HEK293 (cell line): Measurements from ENCODE around the gene TXN2.

Experiments
- CTCF ChIA-PET: fragments of 350-600 bp; formaldehyde crosslinking; extraction: SDS; loops from one replicate; lab custom pipeline; 2021; ENCODE audit warnings: antibody characterized with exemption; lab: Yijun Ruan, JAX
- POLR2A ChIA-PET: fragments of 300-600 bp; formaldehyde crosslinking; extraction: SDS; loops from one replicate; lab custom pipeline; 2020; ENCODE audit warnings: antibody characterized with exemption, inconsistent platforms; lab: Yijun Ruan, JAX
- H3K27ac ChIP-seq: fragments of 200-500 bp; sonication (Bioruptor generic); 2 replicates; pipeline ENCODE4 v1.5.1; 2014; ENCODE audit warnings: low read depth, low read length, control low read depth, inconsistent platforms; ENCODE audit errors: extremely low read depth
- H3K36me3 ChIP-seq, 2 experiments: fragments of 200-500 bp in 1 of 2; sonication (Bioruptor generic) in 1 of 2; 1 replicate in 1 of 2; 2 replicates in 1 of 2; pipeline ENCODE4 v1.5.1; 2014 to 2017; ENCODE audit warnings: inconsistent platforms in 2 of 2, low read length in 2 of 2; ENCODE audit not compliant: control insufficient read depth in 2 of 2, insufficient read depth in 1 of 2
- H3K4me1 ChIP-seq: fragments of 200-500 bp; sonication (Bioruptor generic); 2 replicates; pipeline ENCODE4 v1.5.1; 2014; ENCODE audit warnings: mild to moderate bottlenecking, low read length, inconsistent platforms; ENCODE audit not compliant: control insufficient read depth, insufficient read depth
- H3K4me3 ChIP-seq: 2 replicates; pipeline ENCODE4 v1.5.1; 2011; ENCODE audit warnings: low read depth, mild to moderate bottlenecking, control low read depth, low read length, moderate library complexity
- H3K9me3 ChIP-seq: fragments of 200-500 bp; sonication (Bioruptor generic); 2 replicates; pipeline ENCODE4 v1.5.1; 2014; ENCODE audit warnings: low read depth, low read length, inconsistent platforms; ENCODE audit not compliant: control insufficient read depth, insufficient read depth
- HIC1 ChIP-seq: fragments of 450-650 bp; formaldehyde crosslinking; IDR thresholded peaks from 2 replicates; pipeline ENCODE4 v1.5.1; 2016; ENCODE audit warnings: missing biosample characterization, missing genetic modification characterization
- IKZF3 ChIP-seq: fragments of 450-650 bp; IDR thresholded peaks from 2 replicates; pipeline ENCODE4 v1.5.0; 2018; ENCODE audit warnings: missing biosample characterization, mild to moderate bottlenecking, missing genetic modification characterization, moderate library complexity
- KLF1 ChIP-seq: fragments of 450-650 bp; formaldehyde crosslinking; IDR thresholded peaks from 2 replicates; pipeline ENCODE4 v1.5.1; 2016; ENCODE audit warnings: missing biosample characterization, missing genetic modification characterization
- KLF17 ChIP-seq: fragments of 450-650 bp; formaldehyde crosslinking; IDR thresholded peaks from 2 replicates; pipeline ENCODE4 v1.5.1; 2016; ENCODE audit warnings: missing biosample characterization, missing genetic modification characterization
- OSR2 ChIP-seq: fragments of 450-650 bp; formaldehyde crosslinking; IDR thresholded peaks from 2 replicates; pipeline ENCODE4 v1.5.1; 2016; ENCODE audit warnings: missing biosample characterization, missing genetic modification characterization
- PBX3 ChIP-seq: sonication (generic); formaldehyde crosslinking; IDR thresholded peaks from 2 replicates; pipeline ENCODE4 v1.8.1; 2022; ENCODE audit warnings: mild to moderate bottlenecking, moderate library complexity, missing genetic modification reagents
- RBAK ChIP-seq: fragments of 450-650 bp; formaldehyde crosslinking; IDR thresholded peaks from 2 replicates; pipeline ENCODE4 v1.5.1; 2016; ENCODE audit warnings: missing biosample characterization, missing genetic modification characterization
- REPIN1 ChIP-seq: fragments of 450-650 bp; formaldehyde crosslinking; IDR thresholded peaks from 2 replicates; pipeline ENCODE4 v1.5.1; 2017; ENCODE audit warnings: missing biosample characterization, missing genetic modification characterization, low read depth
- SCRT2 ChIP-seq: fragments of 450-650 bp; formaldehyde crosslinking; IDR thresholded peaks from 2 replicates; pipeline ENCODE4 v1.5.1; 2016; ENCODE audit warnings: missing biosample characterization, missing genetic modification characterization
- SP2 ChIP-seq: fragments of 450-650 bp; formaldehyde crosslinking; IDR thresholded peaks from 2 replicates; pipeline ENCODE4 v1.5.1; 2016; ENCODE audit warnings: missing biosample characterization, missing genetic modification characterization
- ZBTB1 ChIP-seq: fragments of 450-650 bp; formaldehyde crosslinking; IDR thresholded peaks from 2 replicates; pipeline ENCODE4 v1.5.1; 2016; ENCODE audit warnings: missing biosample characterization, missing genetic modification characterization
- ZBTB17 ChIP-seq: fragments of 450-650 bp; formaldehyde crosslinking; IDR thresholded peaks from 2 replicates; pipeline ENCODE4 v1.5.1; 2016; ENCODE audit warnings: missing biosample characterization, missing genetic modification characterization
- ZBTB6 ChIP-seq: fragments of 450-650 bp; formaldehyde crosslinking; IDR thresholded peaks from 2 replicates; pipeline ENCODE4 v1.5.1; 2017; ENCODE audit warnings: missing biosample characterization, missing genetic modification characterization
- ZIC2 ChIP-seq: fragments of 450-650 bp; formaldehyde crosslinking; IDR thresholded peaks from 2 replicates; pipeline ENCODE4 v1.5.1; 2016; ENCODE audit warnings: missing biosample characterization, missing genetic modification characterization
- ZNF16 ChIP-seq: fragments of 450-650 bp; formaldehyde crosslinking; IDR thresholded peaks from 2 replicates; pipeline ENCODE4 v1.5.1; 2016; ENCODE audit warnings: low read depth, missing biosample characterization, missing genetic modification characterization
- ZNF169 ChIP-seq: fragments of 450-650 bp; formaldehyde crosslinking; IDR thresholded peaks from 2 replicates; pipeline ENCODE4 v1.5.1; 2016; ENCODE audit warnings: missing biosample characterization, missing genetic modification characterization
- ZNF26 ChIP-seq: fragments of 450-650 bp; formaldehyde crosslinking; IDR thresholded peaks from 2 replicates; pipeline ENCODE4 v1.5.1; 2016; ENCODE audit warnings: missing biosample characterization, missing genetic modification characterization
- ZNF274 ChIP-seq, 2 experiments: fragments of 200-500 bp in 1 of 2; fragments of 450-650 bp in 1 of 2; sonication (Bioruptor generic) in 1 of 2; formaldehyde crosslinking in 1 of 2; IDR thresholded peaks; 2 replicates each; pipeline versions ENCODE4 v1.5.1 to v1.6.1; 2014 to 2016; ENCODE audit warnings: borderline replicate concordance in 1 of 2, inconsistent platforms in 1 of 2, low read length in 1 of 2, missing biosample characterization in 1 of 2, missing genetic modification characterization in 1 of 2
- ZNF394 ChIP-seq: fragments of 450-650 bp; formaldehyde crosslinking; IDR thresholded peaks from 2 replicates; pipeline ENCODE4 v1.5.1; 2016; ENCODE audit warnings: missing biosample characterization, missing genetic modification characterization, mild to moderate bottlenecking, moderate library complexity, borderline replicate concordance
- ZNF433 ChIP-seq: fragments of 450-650 bp; formaldehyde crosslinking; IDR thresholded peaks from 2 replicates; pipeline ENCODE4 v1.5.1; 2016; ENCODE audit warnings: missing biosample characterization, missing genetic modification characterization, low read depth
- ZNF473 ChIP-seq: fragments of 450-650 bp; formaldehyde crosslinking; IDR thresholded peaks from 2 replicates; pipeline ENCODE4 v1.5.1; 2017; ENCODE audit warnings: missing biosample characterization, missing genetic modification characterization
- ZNF521 ChIP-seq: fragments of 450-650 bp; formaldehyde crosslinking; IDR thresholded peaks from 2 replicates; pipeline ENCODE4 v1.5.1; 2017; ENCODE audit warnings: missing biosample characterization, mild to moderate bottlenecking, missing genetic modification characterization
- ZNF560 ChIP-seq: fragments of 450-650 bp; formaldehyde crosslinking; IDR thresholded peaks from 2 replicates; pipeline ENCODE4 v1.5.1; 2017; ENCODE audit warnings: missing biosample characterization, missing genetic modification characterization, borderline replicate concordance
- ZNF610 ChIP-seq: fragments of 450-650 bp; formaldehyde crosslinking; IDR thresholded peaks from 2 replicates; pipeline ENCODE4 v1.5.1; 2016; ENCODE audit warnings: missing biosample characterization, missing genetic modification characterization, borderline replicate concordance
- ZNF654 ChIP-seq: fragments of 450-650 bp; formaldehyde crosslinking; IDR thresholded peaks from 2 replicates; pipeline ENCODE4 v1.5.1; 2016; ENCODE audit warnings: low read depth, missing biosample characterization, missing genetic modification characterization
- ZNF664 ChIP-seq: fragments of 450-650 bp; formaldehyde crosslinking; IDR thresholded peaks from 2 replicates; pipeline ENCODE4 v1.5.1; 2016; ENCODE audit warnings: missing biosample characterization, missing genetic modification characterization
- ZNF677 ChIP-seq: fragments of 450-650 bp; IDR thresholded peaks from 2 replicates; pipeline ENCODE4 v1.5.0; 2018; ENCODE audit warnings: missing biosample characterization, mild to moderate bottlenecking, missing genetic modification characterization, moderate library complexity
- ZNF701 ChIP-seq: fragments of 450-650 bp; formaldehyde crosslinking; IDR thresholded peaks from 2 replicates; pipeline ENCODE4 v1.5.1; 2016; ENCODE audit warnings: missing biosample characterization, missing genetic modification characterization
- ZNF768 ChIP-seq: fragments of 450-650 bp; formaldehyde crosslinking; IDR thresholded peaks from 2 replicates; pipeline ENCODE4 v1.5.1; 2018; ENCODE audit warnings: missing biosample characterization, mild to moderate bottlenecking, missing genetic modification characterization

TXN2 gene

GRCh38 chr22:36510966-36511881 is 29.8 kb upstream of the TXN2 start (continued):
- TF ChIP-seq ZNF394 (tag by site-specific recombination): 0 out of 2 replicates have a peak, but pooled peaks have one; percentile 22
- peak; percentile 49; the same call in 1 of the 2 replicates for TF ChIP-seq IKZF3 (tag by site-specific recombination)
- no peak for TF ChIP-seq ZNF473 (tag by site-specific recombination)
- TF ChIP-seq SP2: no peak
- no peak for TF ChIP-seq ZNF701 (tag by site-specific recombination)
- no peak for TF ChIP-seq ZNF274 (IDR thresholded peaks at IDR 0.05; ENCODE audit: low read length)
- TF ChIP-seq ZNF274 (tag by site-specific recombination; IDR thresholded peaks at IDR 0.05; ENCODE audit: borderline replicate concordance): no peak
- TF ChIP-seq ZNF433: no peak
- no peak for TF ChIP-seq ZNF26 (tag by site-specific recombination)
- TF ChIP-seq ZBTB6 (tag by site-specific recombination): no peak
- TF ChIP-seq ZNF654: peak; percentile 53
- no peak for TF ChIP-seq ZNF521 (tag by site-specific recombination)
- no peak for TF ChIP-seq ZNF610 (tag by site-specific recombination)
- no peak for TF ChIP-seq HIC1 (tag by site-specific recombination)
- TF ChIP-seq REPIN1 (tag by site-specific recombination): no peak
- TF ChIP-seq ZNF768: no peak
- no peak for TF ChIP-seq OSR2 (tag by site-specific recombination)

- peaks cover 35 to 61% of the 10 kb centered on the region in 2 experiments for H3K36me3 ChIP-seq
- ChIA-PET CTCF (interaction anchor here (0.5 to 4.3 kb wide), 12 partner anchors 11 to 1000 kb away, joined by 3 to 45 read pairs (median 5); partner anchors contain the start of gene IFT27), POLR2A (interaction anchor here (0.6 to 5.9 kb wide), 7 partner anchors 11 to 238 kb away, joined by 3 to 35 read pairs (median 6); partner anchors contain the start of gene EIF3D)
- no peaks in the 10 kb centered on the region for H3K9me3 ChIP-seq
- no peak overlapping the region for H3K27ac ChIP-seq
- H3K4me3 ChIP-seq: no peak overlapping the region
- peaks cover 3% of the 10 kb centered on the region; the same call in 1 of the 2 replicates for H3K4me1 ChIP-seq
- TF ChIP-seq ZBTB1 (tag by site-specific recombination) (no peak), ZBTB17 (tag by site-specific recombination) (no peak), KLF17 (tag by site-specific recombination) (0 out of 2 replicates have a peak, but pooled peaks have one; percentile 13), ZNF560 (tag by site-specific recombination) (no peak), KLF1 (peak; percentile 67), ZIC2 (tag by site-specific recombination) (peak; percentile 99), ZNF664 (tag by site-specific recombination) (no peak), PBX3 (CRISPR knock-in tag) (no peak), ZNF169 (tag by site-specific recombination) (no peak), ZNF677 (tag by site-specific recombination) (no peak), RBAK (tag by site-specific recombination) (no peak), ZNF16 (tag by site-specific recombination) (no peak), SCRT2 (peak; percentile 98)
Measured at GRCh38 chr22:36510384-36510783, 28.9 kb upstream of the TXN2 start.
